Activated CD4-positive, alpha-beta T cell treated with anti-CD3 and anti-CD28 coated beads, Interleukin-2, amount 50 U/mL, for 4 hours (primary cell): Measurements from ENCODE around the gene IL2.

Experiments
- DNase-seq, 2 experiments: peaks; one replicate each; pipeline ENCODE4 v3.0.0-alpha.2; 2020

The IL2 gene

GRCh38 chr4:122456231-122457116, at the start of gene IL2:
Gene IL2 (minus strand): TSS chr4:122456725. CDS start chr4:122456440, 285 bp downstream.
- DNase-seq = no peak

DNA sequence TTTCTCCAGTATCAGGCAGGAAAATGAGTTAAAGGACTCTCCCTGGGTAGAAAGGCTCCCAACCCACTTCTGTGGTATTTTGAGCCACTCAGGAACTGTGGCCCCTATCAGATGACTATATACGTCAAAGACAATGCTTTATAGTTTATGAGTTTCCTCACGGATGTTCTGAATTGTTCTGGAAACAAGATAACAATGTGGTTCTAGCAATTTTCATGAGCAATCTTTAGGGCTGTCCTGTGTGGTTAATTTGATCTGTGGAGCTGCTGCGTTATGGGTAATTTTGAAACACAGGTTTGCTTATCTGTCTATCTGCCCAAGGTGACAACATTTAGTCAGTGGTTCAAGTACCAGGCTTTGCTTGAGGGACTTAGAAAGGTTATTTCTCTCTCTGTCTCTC, 46.7 kb upstream of the IL2 start:
- no peak for DNase-seq

- DNase-seq = no peak
Measured at GRCh38 chr4:122500852-122501501, 44.5 kb upstream of the IL2 start.

- DNase-seq = no peak
Measured at GRCh38 chr4:122489061-122489460, 32.5 kb upstream of the IL2 start.

- no peak for DNase-seq
Measured at GRCh38 chr4:122483481-122483880, 27.0 kb upstream of the IL2 start.

DNA sequence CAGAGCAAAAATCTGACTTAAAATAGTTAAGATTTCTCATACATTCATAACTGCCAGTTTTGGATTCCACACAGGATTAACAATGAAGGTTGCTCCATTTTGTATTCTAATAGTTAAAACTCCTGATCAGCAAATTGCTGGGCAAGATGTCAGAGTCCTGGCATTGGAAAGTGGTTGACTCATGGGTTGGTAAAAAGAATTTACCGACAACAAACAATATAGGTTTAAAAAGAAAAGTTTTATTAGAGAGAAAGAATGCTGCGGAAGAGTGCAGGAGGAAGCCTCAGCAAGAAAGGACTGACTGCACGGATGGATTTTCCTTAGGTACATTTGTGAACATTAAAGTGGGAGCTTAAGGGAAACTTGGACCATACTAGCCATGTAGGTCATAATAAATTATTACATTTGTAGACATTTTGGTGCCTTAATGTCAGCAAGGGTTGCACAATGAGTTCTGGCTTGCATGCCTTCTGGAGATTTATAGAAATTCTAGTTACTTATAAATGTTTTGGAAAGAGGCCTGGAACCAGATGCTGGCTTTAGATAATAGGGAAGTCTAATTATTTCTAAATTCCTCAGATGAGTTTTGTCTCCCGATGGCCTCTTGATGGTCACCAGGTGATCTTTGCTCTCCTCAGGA, 25.4 kb upstream of the IL2 start:
- DNase-seq = no peak

GRCh38 chr4:122480655-122481487, 24.3 kb upstream of the IL2 start:
- no peak for DNase-seq

DNA sequence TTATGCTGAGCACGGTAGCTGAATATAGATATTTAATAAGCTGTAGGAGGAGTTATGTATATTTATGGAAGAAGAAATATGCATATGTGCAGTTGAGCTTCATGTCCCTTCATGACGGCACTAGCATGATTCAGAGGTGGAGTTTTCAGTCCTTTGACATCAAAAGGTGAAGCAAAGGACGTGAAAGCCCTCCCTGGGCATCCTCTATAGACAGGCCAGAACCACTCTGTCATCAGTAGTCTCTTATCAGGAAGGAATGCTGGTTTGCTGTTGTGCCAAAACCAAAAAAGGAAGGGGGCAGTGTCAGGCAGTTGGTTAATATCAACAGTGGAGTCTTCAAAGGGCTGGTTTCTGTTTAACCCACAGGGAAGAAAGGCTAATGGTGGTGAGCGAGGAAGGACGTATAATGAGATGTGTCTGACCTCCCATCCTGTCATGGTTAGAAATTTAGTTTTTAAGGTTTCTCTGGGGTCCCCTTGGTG, 23.5 kb upstream of the IL2 start:
- no peak for DNase-seq

DNA sequence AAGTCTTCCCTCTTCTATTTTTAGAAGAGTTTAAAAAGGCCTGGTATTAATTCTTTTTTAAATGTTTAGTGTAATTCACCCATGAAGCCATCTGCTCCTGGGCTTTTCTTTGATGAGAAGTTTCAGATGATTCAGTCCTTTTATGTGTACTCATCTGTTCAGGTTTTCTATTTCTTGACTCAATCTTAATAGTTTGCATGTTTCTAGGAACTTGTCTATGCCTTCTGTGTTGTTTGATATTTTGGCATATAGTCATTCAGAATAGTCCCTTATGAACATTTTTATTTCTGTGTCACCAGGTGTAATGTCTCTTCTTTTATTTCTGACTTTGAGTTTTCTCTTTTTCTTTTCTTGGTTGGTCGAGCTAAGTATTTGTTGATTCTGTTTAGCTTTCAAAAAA, 20.2 kb upstream of the IL2 start:
- no peak for DNase-seq

GRCh38 chr4:122476126-122476525, 19.6 kb upstream of the IL2 start:
- DNase-seq = no peak

DNA sequence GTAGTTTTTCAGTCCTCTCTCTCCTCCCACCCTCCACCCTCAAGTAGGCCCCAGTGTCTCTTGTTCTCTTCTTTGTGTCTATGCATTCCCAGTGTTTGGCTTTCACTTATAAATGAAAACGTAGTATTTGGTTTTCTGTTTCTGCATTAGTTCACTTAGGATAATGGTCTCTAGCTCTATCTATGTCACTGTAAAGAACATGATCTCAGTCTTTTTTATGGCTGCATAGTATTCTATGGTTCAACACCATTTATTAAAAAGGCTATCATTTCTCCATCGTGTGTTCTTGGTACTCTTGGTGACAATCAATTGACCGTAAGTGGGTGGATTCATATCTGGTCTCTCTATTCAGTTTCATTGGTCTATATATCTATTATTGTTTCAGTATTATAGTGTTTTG, 18.7 kb upstream of the IL2 start:
- no peak for DNase-seq

DNA sequence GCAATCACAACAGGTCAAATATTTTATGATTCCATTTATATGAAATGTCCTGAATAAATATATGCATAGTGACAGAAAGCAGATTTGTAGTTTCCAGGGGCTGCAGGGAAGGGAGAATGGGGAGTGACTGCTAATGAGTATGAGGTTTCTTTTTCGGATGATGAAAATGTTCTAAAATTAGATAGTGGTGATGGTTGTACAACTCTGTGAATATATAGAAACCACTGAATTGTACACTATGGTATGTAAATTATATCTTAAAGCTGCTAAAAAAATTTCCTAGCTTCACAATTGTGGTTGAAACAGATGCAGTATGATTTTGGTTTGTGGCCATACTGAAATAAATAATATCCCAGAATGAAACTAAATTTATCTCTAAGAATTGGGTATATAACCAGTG, 12.9 kb upstream of the IL2 start:
- no peak for DNase-seq

- DNase-seq = peak; percentile 29 to 41
Measured at GRCh38 chr4:122458625-122459024, 2.1 kb upstream of the IL2 start.

DNA sequence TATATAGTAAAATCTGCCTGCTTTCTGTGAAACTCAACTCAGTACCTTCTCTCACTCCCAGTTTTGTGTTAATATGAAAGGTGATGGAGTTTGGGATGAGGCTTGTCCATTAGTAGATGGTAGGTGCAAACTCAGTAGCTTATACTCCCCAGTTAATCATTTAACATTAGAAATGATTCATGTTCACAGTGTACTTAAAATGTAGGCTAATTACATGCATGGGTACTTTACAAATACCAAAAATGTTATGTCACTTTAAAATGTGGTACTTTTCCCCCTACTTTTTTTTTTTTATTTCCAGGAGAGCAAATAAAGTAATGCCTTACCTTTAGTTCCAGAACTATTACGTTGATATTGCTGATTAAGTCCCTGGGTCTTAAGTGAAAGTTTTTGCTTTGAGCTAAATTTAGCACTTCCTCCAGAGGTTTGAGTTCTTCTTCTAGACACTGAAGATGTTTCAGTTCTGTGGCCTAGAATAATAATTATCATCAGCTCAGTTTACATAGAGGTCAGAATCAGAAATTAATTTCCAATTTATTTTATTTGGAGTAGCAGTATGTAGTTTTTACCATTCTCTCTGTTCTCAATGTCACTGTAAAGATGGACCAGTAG, 3.0 kb downstream of the IL2 start:
- DNase-seq = no peak

DNA sequence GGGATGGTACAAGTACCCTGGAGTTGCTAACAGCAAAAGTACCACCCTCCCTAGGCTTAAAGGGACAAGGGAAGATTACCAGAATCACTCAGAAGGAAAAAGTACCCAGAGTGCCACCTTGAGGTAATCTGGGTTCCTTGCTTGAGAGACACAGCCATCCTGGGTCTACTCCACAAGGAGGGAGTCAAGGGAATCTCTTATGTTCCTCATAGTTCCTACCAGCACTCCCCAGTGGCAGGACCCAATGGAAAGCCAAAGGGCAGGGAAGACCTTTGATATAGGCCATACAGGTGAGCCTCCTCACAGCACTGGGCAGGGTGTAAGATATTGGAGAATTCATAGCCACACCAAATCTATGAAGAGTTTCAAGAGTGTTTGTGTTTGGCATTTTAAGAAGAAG, 5.7 kb downstream of the IL2 start:
- DNase-seq = peak; percentile 29 to 37

GRCh38 chr4:122434285-122434684, 22.2 kb downstream of the IL2 start:
- DNase-seq = no peak

GRCh38 chr4:122431351-122431750, 25.2 kb downstream of the IL2 start:
- DNase-seq = no peak

DNA sequence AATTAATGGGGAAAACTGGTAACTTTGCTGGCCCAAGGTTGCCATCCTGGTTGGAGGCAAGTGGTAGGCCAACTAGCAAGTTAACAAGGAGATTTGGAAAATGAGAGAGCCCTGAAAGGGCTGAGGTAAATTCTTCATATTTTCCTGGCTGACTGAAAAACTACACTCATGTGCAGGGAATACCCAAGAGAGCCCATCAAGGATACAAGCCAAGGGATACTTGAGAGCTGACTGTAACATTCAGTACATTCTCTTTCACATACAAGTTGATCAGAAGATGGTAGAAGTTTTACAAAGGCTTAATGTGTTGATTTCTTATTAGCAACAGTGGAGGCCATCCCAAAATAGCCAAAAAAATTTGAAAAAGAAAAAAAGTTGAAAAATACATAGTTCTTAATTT, 33.3 kb downstream of the IL2 start:
- DNase-seq = no peak

- no peak for DNase-seq
Measured at GRCh38 chr4:122412547-122412946, 44.0 kb downstream of the IL2 start.

DNA sequence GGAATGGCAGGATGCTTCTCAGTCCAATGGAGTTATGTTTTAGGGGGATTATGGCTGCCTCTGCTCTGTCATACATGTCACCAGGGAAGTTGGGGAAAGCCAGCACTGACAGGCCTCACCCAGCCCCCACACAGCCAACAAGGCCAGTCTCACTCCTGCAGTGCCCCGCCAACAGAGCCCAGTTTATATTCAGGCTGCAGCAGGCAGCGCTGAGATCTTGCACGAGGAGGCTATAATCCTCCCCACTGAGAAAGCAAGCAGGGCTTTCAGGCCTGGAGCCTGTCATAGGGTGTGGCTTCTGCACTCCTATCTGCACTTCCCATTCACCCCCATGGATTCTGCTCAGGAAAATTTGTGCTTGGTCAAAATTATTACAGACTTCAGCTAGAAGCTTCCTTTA, 52.7 kb downstream of the IL2 start:
- no peak for DNase-seq
